Transverse colon (tissue), 4 donors: ENCODE data around the gene CLDN34. TPM values are rescaled to one million over a fixed set of nuclear protein-coding genes. Genes with fewer than 3 reads are reported as not detected.

Experiments
- DNase-seq: peaks from one replicate; pipeline ENCODE4 v3.0.0-alpha.2; 2019
- H3K27ac ChIP-seq, 4 donors: fragments of 200-600 bp; sonication (generic); 2 replicates each; pipeline ENCODE4 v1.5.1; 2016 to 2018; ENCODE audit warnings: inconsistent platforms in 4 of 4
- H3K27me3 ChIP-seq: fragments of 200-600 bp; sonication (generic); 2 replicates; pipeline ENCODE4 v1.5.1; 2017; ENCODE audit warnings: inconsistent platforms
- H3K36me3 ChIP-seq, 4 donors: fragments of 200-600 bp; sonication (generic); 2 replicates each; pipeline ENCODE4 v1.5.1; 2017 to 2019; ENCODE audit warnings: inconsistent platforms in 4 of 4
- H3K4me1 ChIP-seq, 4 donors: fragments of 200-600 bp; sonication (generic); 2 replicates each; pipeline ENCODE4 v1.5.1; 2017 to 2020; ENCODE audit warnings: inconsistent platforms in 4 of 4
- H3K4me3 ChIP-seq, 4 donors: fragments of 200-600 bp; sonication (generic); 1 replicate in 1 of 4; 2 replicates in 3 of 4; pipeline versions ENCODE4 v1.5.1 to v1.6.1; 2017 to 2019; ENCODE audit warnings: inconsistent platforms in 4 of 4
- H3K9me3 ChIP-seq, 2 donors: fragments of 200-600 bp; sonication (generic); 2 replicates each; pipeline ENCODE4 v1.5.1; 2017 to 2019; ENCODE audit warnings: inconsistent platforms in 2 of 2
- CTCF ChIP-seq, 5 experiments: fragments of 200-600 bp in 3 of 5; fragments of 450-650 bp in 2 of 5; sonication (generic) in 3 of 5; IDR thresholded peaks; 1 replicate in 2 of 5; 2 replicates in 3 of 5; pipeline ENCODE4 v1.5.1; 2016 to 2017; ENCODE audit warnings: antibody characterized with exemption in 5 of 5, inconsistent platforms in 3 of 5, mild to moderate bottlenecking in 2 of 5, moderate library complexity in 1 of 5
- EP300 ChIP-seq: sonication (generic); formaldehyde crosslinking; IDR thresholded peaks from one replicate; pipeline ENCODE4 v1.6.1; 2017; ENCODE audit warnings: antibody characterized with exemption, low read depth
- POLR2A ChIP-seq: fragments of 450-650 bp; IDR thresholded peaks from one replicate; pipeline ENCODE4 v1.6.1; 2016; ENCODE audit warnings: antibody characterized with exemption, mild to moderate bottlenecking, moderate library complexity
- POLR2AphosphoS5 ChIP-seq, 3 donors: sonication (generic); formaldehyde crosslinking; IDR thresholded peaks; one replicate each; pipeline ENCODE4 v1.6.1; 2016; ENCODE audit warnings: antibody characterized with exemption in 3 of 3
- WGBS, 2 donors: methylation state at CpG; one replicate each; pipeline ENCODE4 v1.1.5; 2018; ENCODE audit warnings: low coverage in 1 of 2; 5-methylcytosine and 5-hydroxymethylcytosine counted together
- in situ Hi-C, 4 donors: fragments of 200-750 bp; cut with MboI; loops; one replicate each; pipeline versions ENCODE4 v1.15.0 to v1.15.1; 2017; ENCODE audit warnings: low sequenced_read_pairs in 3 of 4, low pct_ligation_motif_present in 1 of 4, low pct_unique_long_range_greater_than_20kb in 1 of 4
- intact Hi-C: fragments of 100-400 bp; cut with DNase I; formaldehyde crosslinking; loops from one replicate; pipeline ENCODE4 v1.15.1; 2023; ENCODE audit warnings: low total_unique reads
- total RNA-seq, 4 donors: library from RNA; depleted of rRNA; stranded (reverse); fragments of >200 nt; gene quantifications; one replicate each; pipeline ENCODE4 v1.1.0, GENCODE V29; 2016

Gene CLDN34
- total RNA-seq, 4 donors from 2014 or later, result 0.82 TPM; not detected in 3

- intact Hi-C loops (no loop called here), in situ Hi-C loops (no loop called here)
Measured at GRCh38 chrX:10016519-10017132, 49.5 kb downstream of the CLDN34 start.

GRCh38 chrX:10017872-10018271, 50.7 kb downstream of the CLDN34 start:
- in situ Hi-C loops (no loop called here), intact Hi-C loops (no loop called here)
- no peaks in the 10 kb centered on the region for H3K36me3 ChIP-seq
- no peak for DNase-seq
- TF ChIP-seq EP300 (no peak), POLR2AphosphoS5 (IDR thresholded peaks at IDR 0.05) (no peak), CTCF (IDR thresholded peaks at IDR 0.05) (no peak), POLR2A (no peak)
- no peak overlapping the region for H3K4me3 ChIP-seq
- peak overlapping the region; percentile 77 to 89 (median 84) for H3K27ac ChIP-seq
- WGBS, 2 donors, result 18 to 27% methylated on average over 2 to 8 of the region's 8 CpGs
- H3K4me1 ChIP-seq, result peaks cover 0 to 33% (median 13%) of the 10 kb centered on the region in 4 donors
- H3K9me3 ChIP-seq, result no peaks in the 10 kb centered on the region
- H3K27me3 ChIP-seq, result no peaks in the 10 kb centered on the region

More at GRCh38 chrX:10016519-10017132, 49.5 kb downstream of the CLDN34 start:
- DNase-seq, result no peak
- 60 to 79% methylated on average over 9 to 11 of the region's 11 CpGs for WGBS, 2 donors
- Histone ChIP-seq H3K27ac (peak overlapping the region; percentile 77 to 89 (median 84)), H3K4me3 (peak overlapping the region; percentile 39 to 56 (median 44)), H3K36me3 (no peaks in the 10 kb centered on the region), H3K9me3 (no peaks in the 10 kb centered on the region), H3K4me1 (peaks cover 0 to 28% (median 11%) of the 10 kb centered on the region in 4 donors), H3K27me3 (no peaks in the 10 kb centered on the region)
- TF ChIP-seq EP300, result no peak

Other genes starting within 250 kb of the CLDN34 start
- 1 to 10 TPM in 2 of 4 donors, not detected in 2; 1.1 to 1.6 TPM for gene GPR143, start 201.5 kb upstream of the CLDN34 start, total RNA-seq
- gene SHROOM2, start 180.9 kb upstream of the CLDN34 start, total RNA-seq, result 10 to 100 TPM in 3 of 4 donors, 1 to 10 TPM in 1; 8.9 to 20.6 (median 11.3) TPM
- 1 to 10 TPM in 1 of 4 donors, under 1 TPM in 1, not detected in 2; 0.79 to 1.1 TPM for gene CLCN4, start 189.6 kb downstream of the CLDN34 start, total RNA-seq